Measurements from ENCODE around the gene CNTNAP4. TPM values are rescaled to one million over a fixed set of nuclear protein-coding genes. Genes with fewer than 3 reads are reported as not detected.

The CNTNAP4 gene
- total RNA-seq, 2 donors from 2014 or later = 0.05 to 0.57 TPM

DNA sequence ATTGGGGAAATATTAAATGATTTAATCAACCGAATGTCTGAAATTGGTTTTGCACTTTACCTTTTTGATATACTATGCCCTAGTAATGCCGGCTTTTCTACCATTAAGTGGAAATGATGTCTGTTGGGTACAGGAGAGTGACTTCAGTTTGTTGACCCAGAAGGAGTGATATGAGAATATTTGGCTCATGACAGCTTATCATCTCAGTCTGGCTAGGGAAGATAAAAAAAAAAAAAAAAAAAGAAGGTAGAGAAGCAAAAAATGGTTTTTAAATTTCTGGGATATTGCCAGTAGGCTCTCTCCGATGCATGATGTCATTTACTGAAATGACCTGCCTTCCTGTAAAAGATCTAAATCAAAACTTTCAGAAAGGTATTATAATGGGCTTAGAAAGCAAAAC lies 69.0 kb downstream of the CNTNAP4 start:
- no peaks in the 10 kb centered on the region for H3K27me3 ChIP-seq (replicated peaks; ENCODE audit: insufficient read depth)
- intact Hi-C loops (cut with DNase I) = no loop called here

DNA sequence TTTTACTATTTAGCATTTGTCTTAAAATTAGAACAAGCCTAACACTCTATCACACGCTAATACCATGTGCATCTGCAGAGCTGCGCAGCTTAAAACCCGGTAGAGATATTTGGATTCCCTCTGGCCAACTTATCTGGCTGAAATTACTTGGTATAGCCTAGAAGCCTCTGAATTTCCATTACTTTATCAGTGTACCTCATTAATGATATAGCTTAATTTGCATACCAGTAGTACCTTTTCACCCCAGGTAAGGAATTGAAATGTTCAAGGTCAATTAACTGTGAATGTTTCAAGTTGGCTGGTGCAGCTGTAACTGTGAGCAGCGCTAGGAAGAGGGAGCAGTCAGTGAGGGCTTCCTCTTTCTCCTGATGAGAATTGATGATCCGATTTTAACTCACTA lies 74.2 kb downstream of the CNTNAP4 start:
- intact Hi-C loops (cut with DNase I) = no loop called here
- H3K4me1 ChIP-seq (replicated peaks) = no peaks in the 10 kb centered on the region
- 82% methylated on average over 5 of the region's 5 CpGs for WGBS

More for the DNA sequence above, 69.0 kb downstream of the CNTNAP4 start:
- no peak for DNase-seq (ENCODE audit: low spot score)
- 75% methylated on average over 3 of the region's 3 CpGs for WGBS
- H3K9me3 ChIP-seq = no peaks in the 10 kb centered on the region
- TF ChIP-seq POLR2AphosphoS5 (IDR thresholded peaks at IDR 0.05) = no peak
- TF ChIP-seq, protein P1, sequence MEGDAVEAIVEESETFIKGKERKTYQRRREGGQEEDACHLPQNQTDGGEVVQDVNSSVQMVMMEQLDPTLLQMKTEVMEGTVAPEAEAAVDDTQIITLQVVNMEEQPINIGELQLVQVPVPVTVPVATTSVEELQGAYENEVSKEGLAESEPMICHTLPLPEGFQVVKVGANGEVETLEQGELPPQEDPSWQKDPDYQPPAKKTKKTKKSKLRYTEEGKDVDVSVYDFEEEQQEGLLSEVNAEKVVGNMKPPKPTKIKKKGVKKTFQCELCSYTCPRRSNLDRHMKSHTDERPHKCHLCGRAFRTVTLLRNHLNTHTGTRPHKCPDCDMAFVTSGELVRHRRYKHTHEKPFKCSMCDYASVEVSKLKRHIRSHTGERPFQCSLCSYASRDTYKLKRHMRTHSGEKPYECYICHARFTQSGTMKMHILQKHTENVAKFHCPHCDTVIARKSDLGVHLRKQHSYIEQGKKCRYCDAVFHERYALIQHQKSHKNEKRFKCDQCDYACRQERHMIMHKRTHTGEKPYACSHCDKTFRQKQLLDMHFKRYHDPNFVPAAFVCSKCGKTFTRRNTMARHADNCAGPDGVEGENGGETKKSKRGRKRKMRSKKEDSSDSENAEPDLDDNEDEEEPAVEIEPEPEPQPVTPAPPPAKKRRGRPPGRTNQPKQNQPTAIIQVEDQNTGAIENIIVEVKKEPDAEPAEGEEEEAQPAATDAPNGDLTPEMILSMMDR (IDR thresholded peaks at IDR 0.05) = no peak
- no peak for TF ChIP-seq POLR2A (IDR thresholded peaks at IDR 0.05)
- H3K27ac ChIP-seq = no peak overlapping the region
- H3K4me1 ChIP-seq (replicated peaks) = no peaks in the 10 kb centered on the region
- H3K36me3 ChIP-seq = no peaks in the 10 kb centered on the region
- no peak overlapping the region for H3K4me3 ChIP-seq

DNA sequence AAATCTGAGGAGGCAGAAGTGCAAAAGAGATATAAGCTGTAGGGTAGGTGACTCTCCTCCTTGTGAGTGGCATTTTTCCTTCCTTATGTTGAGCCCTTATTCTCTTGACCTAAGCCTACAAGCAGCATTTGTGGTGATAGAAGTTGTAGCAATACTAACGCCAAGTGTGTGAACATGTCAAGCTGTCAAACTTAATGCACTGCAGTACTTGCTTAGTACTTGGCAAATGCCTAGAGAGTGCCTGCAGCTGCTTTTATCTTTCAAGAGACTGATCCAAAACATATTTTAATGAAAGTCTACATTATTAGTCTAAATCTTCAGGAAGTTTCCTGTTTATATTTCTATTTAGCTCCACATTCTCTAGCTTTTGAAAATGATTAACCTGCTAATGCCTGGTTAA lies 83.2 kb downstream of the CNTNAP4 start:
- no peaks in the 10 kb centered on the region for H3K9me3 ChIP-seq
- intact Hi-C loops (cut with DNase I) = no loop called here
- no peak for TF ChIP-seq POLR2A (IDR thresholded peaks at IDR 0.05)
- TF ChIP-seq, protein P1 (IDR thresholded peaks at IDR 0.05) = no peak
- no peak for TF ChIP-seq POLR2AphosphoS5 (IDR thresholded peaks at IDR 0.05)
- H3K4me3 ChIP-seq = no peak overlapping the region
- H3K36me3 ChIP-seq = no peaks in the 10 kb centered on the region
- no peaks in the 10 kb centered on the region for H3K4me1 ChIP-seq (replicated peaks)
- DNase-seq (ENCODE audit: low spot score) = no peak
- WGBS = 28% methylated on average over 1 of the region's 1 CpG
- H3K27me3 ChIP-seq (replicated peaks; ENCODE audit: insufficient read depth) = no peaks in the 10 kb centered on the region
- H3K27ac ChIP-seq = no peak overlapping the region

More for the DNA sequence above, 74.2 kb downstream of the CNTNAP4 start:
- no peak overlapping the region for H3K27ac ChIP-seq
- no peaks in the 10 kb centered on the region for H3K36me3 ChIP-seq
- TF ChIP-seq, protein P1 (IDR thresholded peaks at IDR 0.05) = no peak
- TF ChIP-seq POLR2AphosphoS5 (IDR thresholded peaks at IDR 0.05) (no peak), POLR2A (IDR thresholded peaks at IDR 0.05) (no peak)
- no peaks in the 10 kb centered on the region for H3K27me3 ChIP-seq (replicated peaks; ENCODE audit: insufficient read depth)
- H3K9me3 ChIP-seq = no peaks in the 10 kb centered on the region
- DNase-seq (ENCODE audit: low spot score) = no peak
- H3K4me3 ChIP-seq = no peak overlapping the region

DNA sequence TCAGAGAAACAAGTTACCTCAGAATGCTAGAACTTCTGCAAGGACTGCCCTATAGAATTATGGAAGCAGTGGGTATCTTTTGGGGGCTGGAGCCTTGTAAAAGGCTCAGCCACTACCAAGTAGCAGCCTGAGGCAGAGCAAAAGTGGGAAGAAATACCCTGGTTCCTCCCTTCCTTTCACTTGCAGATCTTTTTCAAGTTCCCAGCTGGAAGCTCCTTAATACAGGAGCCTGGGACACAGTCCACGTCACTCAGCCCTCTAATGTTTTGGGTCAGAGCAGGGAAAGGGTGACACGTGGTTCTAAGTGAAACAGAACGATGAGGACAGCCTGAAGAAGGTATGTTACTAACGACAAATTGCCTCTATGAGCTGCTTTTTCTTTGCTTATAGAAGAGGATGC lies 93.1 kb downstream of the CNTNAP4 start:
- intact Hi-C loops (cut with DNase I) = no loop called here
- 49% methylated on average over 4 of the region's 4 CpGs for WGBS

GRCh38 chr16:76371441-76371840 lies 94.2 kb downstream of the CNTNAP4 start:
- H3K27me3 ChIP-seq (replicated peaks; ENCODE audit: insufficient read depth) = no peaks in the 10 kb centered on the region
- intact Hi-C loops (cut with DNase I) = no loop called here
- 94% methylated on average over 3 of the region's 3 CpGs for whole genome bisulfite sequencing

More for the DNA sequence above, 93.1 kb downstream of the CNTNAP4 start:
- no peak for DNase-seq (ENCODE audit: low spot score)
- no peaks in the 10 kb centered on the region for H3K9me3 ChIP-seq
- H3K4me1 ChIP-seq (replicated peaks) = no peaks in the 10 kb centered on the region
- H3K27me3 ChIP-seq (replicated peaks; ENCODE audit: insufficient read depth) = no peaks in the 10 kb centered on the region
- no peaks in the 10 kb centered on the region for H3K36me3 ChIP-seq
- no peak overlapping the region for H3K4me3 ChIP-seq
- TF ChIP-seq POLR2AphosphoS5 (IDR thresholded peaks at IDR 0.05) (no peak), POLR2A (IDR thresholded peaks at IDR 0.05) (no peak)
- TF ChIP-seq, protein P1 (IDR thresholded peaks at IDR 0.05) = no peak
- H3K27ac ChIP-seq = no peak overlapping the region

More at GRCh38 chr16:76371441-76371840, 94.2 kb downstream of the CNTNAP4 start:
- Histone ChIP-seq H3K9me3 (no peaks in the 10 kb centered on the region), H3K27ac (no peak overlapping the region), H3K4me3 (no peak overlapping the region), H3K36me3 (no peaks in the 10 kb centered on the region), H3K4me1 (replicated peaks) (no peaks in the 10 kb centered on the region)
- DNase-seq (ENCODE audit: low spot score) = no peak
- TF ChIP-seq POLR2AphosphoS5 (IDR thresholded peaks at IDR 0.05) (no peak), POLR2A (IDR thresholded peaks at IDR 0.05) (no peak)
- TF ChIP-seq, protein P1 (IDR thresholded peaks at IDR 0.05) = no peak

Data from prostate gland (tissue), 2 donors.